ENCODE data around the gene TSPAN9. TPM values are rescaled to one million over a fixed set of nuclear protein-coding genes. Genes with fewer than 3 reads are reported as not detected.

The TSPAN9 gene
- total RNA-seq, 1 experiment from 2014 or later, result 23.0 TPM

GRCh38 chr12:3228552-3228951 is 151.4 kb downstream of the TSPAN9 start:
- peaks cover 9% of the 10 kb centered on the region for H3K9me3 ChIP-seq (replicated peaks)
- peaks cover 25% of the 10 kb centered on the region for H3K4me1 ChIP-seq (replicated peaks)
- H3K4me3 ChIP-seq, result no peak overlapping the region
- no peak for DNase-seq (ENCODE audit: low read depth in 1 of 2, low spot score in 2 of 2)
- H3K27me3 ChIP-seq (replicated peaks), result no peaks in the 10 kb centered on the region
- H3K36me3 ChIP-seq, result no peaks in the 10 kb centered on the region
- no peak overlapping the region for H3K27ac ChIP-seq

- no peak for DNase-seq (ENCODE audit: low read depth in 1 of 2, low spot score in 2 of 2)
- Histone ChIP-seq H3K36me3 (no peaks in the 10 kb centered on the region), H3K27ac (no peak overlapping the region), H3K4me3 (no peak overlapping the region), H3K27me3 (replicated peaks) (no peaks in the 10 kb centered on the region), H3K9me3 (replicated peaks) (peaks cover 9% of the 10 kb centered on the region), H3K4me1 (replicated peaks) (peaks cover 25% of the 10 kb centered on the region)
Observed at GRCh38 chr12:3229577-3229976, 152.4 kb downstream of the TSPAN9 start.

- H3K36me3 ChIP-seq, result no peaks in the 10 kb centered on the region
- DNase-seq (ENCODE audit: low read depth in 1 of 2, low spot score in 2 of 2), result no peak
- H3K4me1 ChIP-seq (replicated peaks), result peaks cover 14% of the 10 kb centered on the region
- H3K27me3 ChIP-seq (replicated peaks), result no peaks in the 10 kb centered on the region
- H3K27ac ChIP-seq, result no peak overlapping the region
- H3K9me3 ChIP-seq (replicated peaks), result peaks cover 9% of the 10 kb centered on the region
- no peak overlapping the region for H3K4me3 ChIP-seq
Observed at GRCh38 chr12:3230758-3231375, 153.7 kb downstream of the TSPAN9 start.

- Histone ChIP-seq H3K9me3 (replicated peaks) (peaks cover 9% of the 10 kb centered on the region), H3K4me3 (no peak overlapping the region), H3K27ac (no peak overlapping the region), H3K27me3 (replicated peaks) (no peaks in the 10 kb centered on the region), H3K36me3 (no peaks in the 10 kb centered on the region), H3K4me1 (replicated peaks) (peaks cover 10% of the 10 kb centered on the region)
- no peak for DNase-seq (ENCODE audit: low read depth in 1 of 2, low spot score in 2 of 2)
Observed at GRCh38 chr12:3231399-3231876, 154.3 kb downstream of the TSPAN9 start.

- no peaks in the 10 kb centered on the region for H3K27me3 ChIP-seq (replicated peaks)
- H3K4me1 ChIP-seq (replicated peaks), result peaks cover 13% of the 10 kb centered on the region
- peaks cover 3% of the 10 kb centered on the region for H3K9me3 ChIP-seq (replicated peaks)
- H3K4me3 ChIP-seq, result no peak overlapping the region
- DNase-seq (ENCODE audit: low read depth in 1 of 2, low spot score in 2 of 2), result no peak
- no peaks in the 10 kb centered on the region for H3K36me3 ChIP-seq
- no peak overlapping the region for H3K27ac ChIP-seq
Observed at GRCh38 chr12:3233797-3234196, 156.6 kb downstream of the TSPAN9 start.

GRCh38 chr12:3236345-3237187 is 159.4 kb downstream of the TSPAN9 start:
- Histone ChIP-seq H3K9me3 (replicated peaks) (no peaks in the 10 kb centered on the region), H3K27me3 (replicated peaks) (no peaks in the 10 kb centered on the region), H3K27ac (no peak overlapping the region), H3K4me3 (no peak overlapping the region), H3K4me1 (replicated peaks) (peaks cover 4% of the 10 kb centered on the region), H3K36me3 (no peaks in the 10 kb centered on the region)
- peak; percentile 33 to 67 for DNase-seq (ENCODE audit: low read depth in 1 of 2, low spot score in 2 of 2)

- Histone ChIP-seq H3K9me3 (replicated peaks) (no peaks in the 10 kb centered on the region), H3K4me1 (replicated peaks) (peaks cover 4% of the 10 kb centered on the region), H3K27ac (no peak overlapping the region), H3K4me3 (no peak overlapping the region), H3K36me3 (no peaks in the 10 kb centered on the region), H3K27me3 (replicated peaks) (no peaks in the 10 kb centered on the region)
- DNase-seq (ENCODE audit: low read depth in 1 of 2, low spot score in 2 of 2), result no peak
Observed at GRCh38 chr12:3238196-3238595, 161.0 kb downstream of the TSPAN9 start.

- H3K27ac ChIP-seq, result no peak overlapping the region
- no peaks in the 10 kb centered on the region for H3K36me3 ChIP-seq
- no peak overlapping the region for H3K4me3 ChIP-seq
- DNase-seq (ENCODE audit: low read depth in 1 of 2, low spot score in 2 of 2), result no peak
- H3K9me3 ChIP-seq (replicated peaks), result no peaks in the 10 kb centered on the region
- H3K27me3 ChIP-seq (replicated peaks), result no peaks in the 10 kb centered on the region
- H3K4me1 ChIP-seq (replicated peaks), result peaks cover 4% of the 10 kb centered on the region
Observed at GRCh38 chr12:3241621-3242020, 164.4 kb downstream of the TSPAN9 start.

GRCh38 chr12:3242199-3242863 is 165.2 kb downstream of the TSPAN9 start:
- DNase-seq (ENCODE audit: low read depth in 1 of 2, low spot score in 2 of 2), result no peak
- Histone ChIP-seq H3K4me1 (replicated peaks) (no peaks in the 10 kb centered on the region; the same call in 1 of the 2 replicates), H3K4me3 (no peak overlapping the region), H3K36me3 (no peaks in the 10 kb centered on the region), H3K9me3 (replicated peaks) (no peaks in the 10 kb centered on the region), H3K27ac (no peak overlapping the region), H3K27me3 (replicated peaks) (no peaks in the 10 kb centered on the region)

GRCh38 chr12:3243376-3244084 is 166.4 kb downstream of the TSPAN9 start:
- Histone ChIP-seq H3K9me3 (replicated peaks) (no peaks in the 10 kb centered on the region), H3K4me3 (no peak overlapping the region), H3K4me1 (replicated peaks) (no peaks in the 10 kb centered on the region), H3K27ac (no peak overlapping the region), H3K36me3 (no peaks in the 10 kb centered on the region), H3K27me3 (replicated peaks) (no peaks in the 10 kb centered on the region)
- no peak for DNase-seq (ENCODE audit: low read depth in 1 of 2, low spot score in 2 of 2)

- H3K9me3 ChIP-seq (replicated peaks), result no peaks in the 10 kb centered on the region
- no peak for DNase-seq (ENCODE audit: low read depth in 1 of 2, low spot score in 2 of 2)
- peaks cover 6% of the 10 kb centered on the region for H3K4me1 ChIP-seq (replicated peaks)
- H3K36me3 ChIP-seq, result no peaks in the 10 kb centered on the region
- no peak overlapping the region for H3K4me3 ChIP-seq
- no peak overlapping the region for H3K27ac ChIP-seq
- no peaks in the 10 kb centered on the region for H3K27me3 ChIP-seq (replicated peaks)
Observed at GRCh38 chr12:3244219-3244750, 167.1 kb downstream of the TSPAN9 start.

GRCh38 chr12:3246253-3246652 is 169.1 kb downstream of the TSPAN9 start:
- Histone ChIP-seq H3K36me3 (no peaks in the 10 kb centered on the region), H3K27ac (no peak overlapping the region), H3K4me1 (replicated peaks) (peaks cover 7% of the 10 kb centered on the region), H3K4me3 (no peak overlapping the region), H3K9me3 (replicated peaks) (no peaks in the 10 kb centered on the region), H3K27me3 (replicated peaks) (no peaks in the 10 kb centered on the region)
- no peak for DNase-seq (ENCODE audit: low read depth in 1 of 2, low spot score in 2 of 2)

- Histone ChIP-seq H3K9me3 (replicated peaks) (no peaks in the 10 kb centered on the region), H3K36me3 (no peaks in the 10 kb centered on the region), H3K4me3 (no peak overlapping the region), H3K27me3 (replicated peaks) (no peaks in the 10 kb centered on the region), H3K27ac (no peak overlapping the region), H3K4me1 (replicated peaks) (peaks cover 7% of the 10 kb centered on the region)
- DNase-seq (ENCODE audit: low read depth in 1 of 2, low spot score in 2 of 2), result no peak
Observed at GRCh38 chr12:3247077-3247476, 169.9 kb downstream of the TSPAN9 start.

Data from SJSA1 (cell line).